NCI-H1048 (cell line): ENCODE results near the gene CDKAL1.

ENCODE experiments used
- DNase-seq: peaks from one replicate; lab custom pipeline; 2025; lab: John Stamatoyannopoulos, UW

The CDKAL1 gene

DNA sequence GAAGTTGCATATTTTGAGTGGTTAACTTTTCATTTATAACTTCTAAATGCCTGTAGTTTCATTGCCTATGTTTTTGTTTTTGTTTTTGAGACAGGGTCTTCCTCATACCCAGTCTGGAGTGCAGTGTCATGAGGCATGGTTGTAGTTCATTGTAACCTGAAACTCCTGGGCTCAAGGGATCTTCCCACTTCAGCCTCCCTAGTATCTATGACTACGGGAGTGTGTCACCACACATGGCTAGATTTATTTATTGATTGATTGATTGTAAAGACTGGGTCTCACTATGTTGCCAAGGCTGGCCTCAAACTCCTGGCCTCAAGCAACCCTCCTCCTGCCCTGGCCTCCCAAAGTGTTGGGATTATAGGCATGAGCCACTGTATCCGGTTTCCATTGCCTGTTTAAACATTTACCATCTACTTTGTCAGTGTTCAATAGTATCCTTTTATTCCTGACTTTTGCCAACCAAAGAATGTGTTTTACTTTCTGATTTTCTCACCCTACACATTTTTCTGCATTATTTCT, 144.6 kb downstream of the CDKAL1 start:
- DNase-seq, result no peak

DNA sequence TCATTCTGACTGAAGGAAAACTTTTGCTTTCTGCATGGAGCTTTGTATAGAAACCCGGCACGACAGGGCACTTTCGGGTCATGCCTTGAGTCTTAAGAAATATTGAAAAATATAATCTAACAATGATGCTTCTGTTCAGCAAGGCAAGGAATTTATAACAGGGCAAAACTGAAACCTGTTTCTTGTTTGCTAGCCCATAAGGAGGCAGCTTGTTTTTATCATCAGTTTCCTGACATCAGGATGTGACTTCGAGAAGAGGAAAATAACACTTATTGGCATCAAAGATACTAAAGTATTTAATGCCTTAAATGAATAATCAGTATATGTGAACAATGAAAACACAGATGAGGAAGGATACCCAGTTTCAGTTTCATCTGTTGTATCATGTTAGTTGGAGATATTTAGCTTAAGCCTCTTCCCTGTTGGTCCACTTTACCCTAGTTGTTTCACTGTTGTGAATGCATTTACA, 146.5 kb downstream of the CDKAL1 start:
- DNase-seq, result no peak

DNA sequence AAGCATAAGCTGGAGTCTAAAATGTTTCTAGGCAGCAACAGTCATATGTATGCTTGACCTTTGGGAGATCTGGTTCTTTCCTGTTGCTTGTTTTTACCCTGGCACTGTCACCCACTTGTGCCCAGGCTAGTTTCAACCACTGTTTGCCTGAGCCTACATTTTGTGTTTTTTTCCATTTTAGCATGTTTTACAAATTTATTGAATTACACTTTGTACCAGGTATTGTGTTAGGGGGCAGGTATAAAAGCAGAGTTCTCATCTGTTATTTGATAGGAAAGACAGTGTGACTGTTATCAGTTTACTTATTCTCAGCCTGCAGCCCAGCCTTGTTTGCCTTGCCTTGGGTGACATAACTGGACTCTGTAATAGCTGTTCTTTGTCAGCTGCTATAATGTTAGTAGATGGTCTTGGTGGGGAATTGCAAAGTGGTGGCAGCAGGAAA, 147.0 kb downstream of the CDKAL1 start:
- DNase-seq, result no peak

DNA sequence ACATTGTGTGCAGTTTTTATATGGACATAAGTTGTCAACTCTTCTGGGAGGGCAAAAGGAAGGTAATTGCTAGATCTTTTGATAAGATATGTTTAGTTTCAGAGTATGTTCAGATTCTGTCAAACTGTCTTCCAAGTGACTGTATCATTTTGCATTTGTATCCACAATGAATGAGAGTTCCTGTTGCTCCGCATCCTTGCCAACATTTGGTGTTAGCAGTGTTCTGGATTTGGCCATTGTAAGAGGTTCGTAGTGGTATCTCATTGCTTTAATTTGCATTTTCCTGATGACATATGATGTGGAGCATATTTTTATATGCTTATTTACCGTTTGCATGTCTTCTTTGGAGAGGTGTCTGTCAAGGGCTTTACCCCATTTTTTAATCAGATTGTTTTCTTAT, 150.2 kb downstream of the CDKAL1 start:
- no peak for DNase-seq

DNA sequence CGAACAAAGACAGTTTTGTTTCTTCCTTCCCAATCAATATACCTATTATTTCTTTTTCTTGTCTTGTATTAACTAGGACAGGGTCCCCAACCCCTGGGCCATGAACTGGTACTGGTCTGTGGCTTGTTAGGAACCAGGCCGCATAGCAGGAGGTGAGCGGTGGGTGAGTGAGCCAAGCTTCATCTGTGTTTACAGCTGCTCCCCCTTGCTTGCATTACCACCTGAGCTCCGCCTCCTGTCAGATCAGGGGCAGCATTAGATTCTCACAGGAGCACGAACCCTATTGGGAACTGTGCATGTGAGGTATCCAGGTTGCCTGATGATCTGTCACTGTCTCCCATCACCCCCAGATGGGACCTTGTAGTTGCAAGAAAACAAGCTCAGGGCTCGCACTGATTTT, 151.9 kb downstream of the CDKAL1 start:
- DNase-seq, result no peak

DNA sequence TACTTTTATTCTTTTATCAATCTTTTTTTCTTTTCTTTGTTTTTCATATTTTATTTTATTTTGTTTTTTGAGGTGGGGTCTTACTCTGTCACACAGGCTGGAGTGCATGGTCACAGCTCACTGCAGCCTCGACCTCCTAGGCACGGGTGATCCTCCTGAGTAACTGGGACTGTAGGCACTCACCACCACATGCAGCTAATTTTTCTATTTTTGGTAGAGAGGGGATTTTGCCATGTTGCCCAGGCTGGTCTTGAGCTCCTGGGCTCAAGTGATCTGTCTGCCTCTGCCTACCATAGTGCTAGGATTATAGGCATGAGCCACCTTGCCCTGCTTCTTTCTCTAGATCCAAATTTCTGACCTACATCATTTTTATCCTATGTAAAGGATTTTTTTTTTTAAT, 153.2 kb downstream of the CDKAL1 start:
- DNase-seq, result no peak

DNA sequence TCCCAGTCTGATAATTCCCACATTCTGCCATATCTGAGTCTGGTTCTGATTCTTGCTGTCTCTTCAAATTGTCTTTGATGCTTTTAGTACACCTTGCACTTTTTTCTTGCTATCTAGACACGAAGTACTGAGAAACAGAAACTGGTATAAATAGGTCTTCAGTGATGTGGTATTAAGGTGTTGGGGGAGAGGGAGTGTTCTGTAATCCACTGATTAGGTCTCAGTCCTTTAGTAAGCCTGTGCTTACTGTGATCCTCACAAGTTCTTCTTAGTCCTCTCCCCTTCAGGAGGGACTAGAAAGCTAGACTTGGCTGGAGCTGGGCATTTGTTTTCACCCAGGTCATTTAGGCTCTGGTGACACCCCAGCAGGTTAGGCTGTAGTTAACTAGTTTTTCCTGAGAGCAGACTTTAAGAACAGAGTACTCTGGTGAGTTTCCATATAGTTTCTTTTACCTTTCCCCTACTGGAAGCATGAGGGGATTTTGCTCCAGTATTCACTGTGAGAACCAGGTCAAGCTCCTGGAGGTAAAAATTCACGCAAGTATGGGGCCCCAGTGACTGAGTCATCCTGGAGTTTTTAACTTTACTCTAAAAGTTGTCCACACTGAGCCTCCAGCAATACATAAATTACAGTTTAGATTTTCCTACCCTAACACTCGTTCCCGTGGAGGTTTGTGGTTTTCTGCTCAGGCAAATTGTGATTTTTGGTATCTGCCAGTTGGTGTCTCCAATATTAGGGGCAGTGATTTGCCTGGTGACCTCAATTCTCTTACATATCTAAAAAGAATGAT, 154.6 kb downstream of the CDKAL1 start:
- DNase-seq, result no peak

- no peak for DNase-seq
These were observed 156.9 kb downstream of the CDKAL1 start for GRCh38 chr6:20691185-20691584.

DNA sequence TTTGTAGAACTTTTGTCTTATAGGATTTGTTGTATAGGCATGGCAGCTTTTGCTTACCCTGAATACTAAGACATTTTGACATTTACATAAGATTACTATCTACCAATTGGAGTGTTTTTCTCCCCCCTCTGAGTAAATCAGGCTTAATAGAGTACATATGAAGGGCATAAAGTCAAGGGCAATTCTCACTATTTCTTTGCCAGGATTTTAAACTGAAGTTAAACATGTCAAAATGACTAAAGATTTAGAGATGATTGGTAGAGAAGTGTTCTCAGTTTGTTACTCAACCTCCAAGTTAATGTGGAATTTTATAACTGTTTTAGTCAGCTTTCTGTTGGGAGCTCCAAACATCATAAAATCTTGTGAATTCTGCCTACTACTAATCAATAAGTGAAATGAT, 157.8 kb downstream of the CDKAL1 start:
- no peak for DNase-seq

DNA sequence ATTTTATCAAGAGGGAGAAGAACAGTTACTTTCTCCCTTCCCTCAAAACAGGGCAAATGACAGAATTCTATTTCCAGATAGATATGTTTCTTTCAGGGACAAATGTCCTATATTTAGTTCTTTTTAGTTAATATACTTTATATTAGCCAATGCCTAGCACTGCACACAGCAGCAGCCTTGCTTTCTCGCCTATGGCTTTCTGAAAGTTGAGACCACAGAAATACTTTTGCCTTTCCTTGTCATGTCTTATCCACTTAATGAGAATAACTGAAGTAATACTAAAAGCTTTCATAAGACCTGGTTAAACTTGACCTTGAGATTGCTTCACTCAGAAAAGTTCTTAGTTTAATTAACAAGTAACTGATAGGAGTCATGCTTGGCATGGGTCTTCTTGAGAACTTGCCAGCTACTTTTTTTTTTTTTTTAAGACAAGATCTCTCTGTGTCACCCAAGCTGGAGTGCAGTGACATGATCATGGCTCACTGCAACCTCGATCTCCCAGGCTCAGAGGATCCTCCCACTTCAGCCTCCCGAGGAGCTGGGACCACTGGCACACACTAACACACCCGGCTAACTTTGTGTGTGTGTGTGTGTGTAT, 159.3 kb downstream of the CDKAL1 start:
- DNase-seq, result no peak

- no peak for DNase-seq
These were observed 162.4 kb downstream of the CDKAL1 start for GRCh38 chr6:20696676-20697075.

- DNase-seq, result no peak
These were observed 164.4 kb downstream of the CDKAL1 start for GRCh38 chr6:20698675-20699074.

DNA sequence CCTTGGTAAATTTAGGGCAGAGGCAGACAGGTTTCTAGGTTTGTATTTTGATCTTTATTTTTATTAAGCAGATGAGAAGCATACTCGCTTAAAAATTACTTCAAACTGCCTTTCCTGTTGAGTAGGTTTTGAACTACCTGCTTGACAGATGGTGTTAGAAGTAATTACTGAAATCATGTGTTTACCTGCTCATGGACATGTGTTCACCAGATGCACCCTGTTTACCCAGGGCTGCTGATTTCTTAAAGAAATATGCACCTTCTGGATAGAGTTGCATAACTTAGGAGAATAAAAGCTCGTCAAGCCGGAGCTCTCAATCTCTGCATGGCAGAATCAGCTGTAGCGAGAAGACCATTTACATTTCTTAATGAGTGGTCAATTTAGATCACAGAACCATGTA, 165.1 kb downstream of the CDKAL1 start:
- DNase-seq, result no peak

DNA sequence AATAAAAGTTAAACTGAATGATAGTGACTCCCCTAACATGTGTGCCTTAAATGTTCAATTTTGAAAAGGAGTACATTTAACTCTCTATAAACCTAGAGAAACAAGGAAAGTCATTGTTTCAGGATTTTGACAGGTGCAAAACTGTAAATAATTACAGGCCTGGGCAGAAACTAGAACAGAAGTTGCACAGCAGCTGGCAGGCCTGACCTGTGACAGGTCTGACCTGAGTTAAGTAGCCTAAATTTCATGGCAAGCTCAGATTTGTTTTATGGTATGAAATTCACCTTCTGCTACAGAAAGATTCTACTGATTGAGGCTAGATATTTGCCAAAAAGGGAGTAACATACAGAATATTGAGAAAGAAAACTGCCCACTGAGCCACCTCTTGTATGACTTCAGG, 166.1 kb downstream of the CDKAL1 start:
- no peak for DNase-seq

DNA sequence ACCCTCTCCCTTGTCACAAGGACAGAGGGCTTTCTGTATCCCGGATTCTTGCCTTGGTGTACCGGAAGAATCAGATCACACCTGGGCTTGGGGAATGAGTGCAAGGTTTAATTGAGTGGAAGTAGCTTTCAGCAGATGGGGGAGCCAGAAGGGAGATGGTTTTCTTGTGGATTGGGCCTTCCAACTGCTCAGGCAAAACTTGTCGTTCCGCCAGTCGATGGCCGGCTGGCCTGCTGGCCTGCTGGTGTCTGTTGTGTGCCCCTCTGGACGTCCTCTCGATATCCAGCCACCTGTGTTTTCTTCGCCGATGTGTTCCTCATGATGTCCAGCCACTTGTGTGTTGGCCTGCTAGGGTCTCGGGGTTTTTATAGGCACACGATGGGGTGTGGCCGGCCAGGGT, 168.1 kb downstream of the CDKAL1 start:
- DNase-seq, result no peak

DNA sequence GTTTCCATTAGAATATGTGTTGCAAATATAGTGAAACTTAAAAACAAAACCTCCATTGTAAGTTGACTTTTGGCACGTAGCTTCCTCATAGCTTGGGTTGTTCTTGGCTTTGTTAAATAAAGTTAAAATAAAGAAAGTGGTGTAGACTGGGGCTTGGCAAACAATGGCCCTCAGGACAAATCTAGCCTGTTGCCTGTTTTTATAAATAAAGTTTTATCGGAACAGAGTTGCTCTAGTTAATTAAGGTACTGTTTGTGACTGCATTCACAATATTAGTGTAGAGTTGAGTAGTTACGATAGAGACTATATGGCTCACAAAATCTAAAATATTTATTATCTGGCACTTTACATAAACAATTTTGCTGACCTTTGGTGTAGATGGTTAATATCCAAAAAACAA, 168.8 kb downstream of the CDKAL1 start:
- DNase-seq, result no peak

DNA sequence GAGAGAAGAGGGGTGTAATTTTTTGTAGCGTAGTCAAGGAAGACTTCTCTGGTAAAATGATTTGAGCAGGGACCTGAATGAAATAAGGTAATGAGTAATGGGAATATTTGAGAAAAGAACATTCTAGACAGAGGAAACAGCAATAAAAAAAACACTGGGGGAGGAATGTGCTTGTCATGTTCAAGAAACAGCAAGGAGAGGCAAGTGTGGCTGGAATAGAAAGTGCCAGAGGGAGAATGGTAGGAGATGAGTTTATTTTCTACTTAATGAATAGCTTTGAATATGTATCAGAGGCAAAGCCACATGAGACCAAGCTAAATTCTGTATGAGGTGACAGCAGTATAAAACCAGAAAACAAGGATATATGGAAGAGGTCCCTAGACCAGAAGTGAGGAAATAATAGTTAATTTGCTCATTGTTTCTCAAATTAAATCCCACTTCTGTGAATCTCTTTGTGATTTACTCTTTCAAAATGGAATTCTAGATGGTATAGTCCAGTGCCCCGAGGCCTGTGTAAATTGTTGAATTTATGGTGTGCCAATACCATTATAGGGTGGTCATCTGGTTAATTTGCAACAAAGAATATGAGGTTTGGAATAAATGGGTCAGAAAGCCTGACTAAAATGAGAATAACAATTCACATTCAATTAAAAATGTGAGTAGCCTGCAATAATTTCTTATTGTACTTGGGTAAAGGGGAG, 170.2 kb downstream of the CDKAL1 start:
- DNase-seq, result no peak

GRCh38 chr6:20705741-20706140, 171.5 kb downstream of the CDKAL1 start:
- no peak for DNase-seq

GRCh38 chr6:20706238-20706938, 172.1 kb downstream of the CDKAL1 start:
- DNase-seq, result no peak

DNA sequence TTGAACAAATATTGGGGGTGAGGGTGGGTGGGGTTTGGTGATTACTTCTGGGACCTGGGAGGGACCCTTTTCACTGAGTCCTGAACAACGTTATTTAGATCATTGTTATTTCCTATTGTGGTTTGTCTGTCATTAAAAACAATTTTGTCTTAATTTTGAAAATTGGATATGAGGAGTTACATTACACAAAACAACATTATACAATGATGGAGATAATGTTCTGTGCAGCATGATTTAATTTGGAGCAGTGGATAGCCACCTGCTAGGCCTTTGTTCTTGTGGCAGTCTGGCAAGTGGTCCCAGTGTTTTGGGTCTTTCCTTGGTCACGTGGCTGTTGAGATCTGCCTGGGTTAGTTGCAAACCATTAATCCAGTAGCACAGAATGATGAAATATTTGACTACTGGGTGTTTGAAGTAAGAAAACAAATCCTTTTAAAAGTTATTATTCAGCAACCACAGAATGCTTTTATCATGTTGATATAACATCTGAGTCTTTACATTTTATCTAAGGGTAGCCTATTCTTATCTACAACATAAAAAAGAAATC, 172.8 kb downstream of the CDKAL1 start:
- DNase-seq, result no peak

GRCh38 chr6:20707870-20708269, 173.6 kb downstream of the CDKAL1 start:
- no peak for DNase-seq
